ENCODE measurements around the gene SLC3A2. TPM values are rescaled to one million over a fixed set of nuclear protein-coding genes. Genes with fewer than 3 reads are reported as not detected.

The SLC3A2 gene
- total RNA-seq, 1 donor from 2014 or later = 380 TPM

GRCh38 chr11:62843466-62843865 lies 37.2 kb upstream of the SLC3A2 start:
- no peak for TF ChIP-seq CTCF (IDR thresholded peaks at IDR 0.05)
- no peak overlapping the region for H3K4me3 Mint-ChIP-seq (ENCODE audit: unreplicated experiment)
- no peaks in the 10 kb centered on the region for H3K36me3 Mint-ChIP-seq (ENCODE audit: low read depth)
- H3K27me3 Mint-ChIP-seq (ENCODE audit: low read depth) = no peaks in the 10 kb centered on the region
- H3K9me3 Mint-ChIP-seq (ENCODE audit: low read depth) = no peaks in the 10 kb centered on the region
- DNase-seq (ENCODE audit: low spot score) = no peak
- H3K27ac Mint-ChIP-seq (ENCODE audit: unreplicated experiment) = no peak overlapping the region
- peaks cover 18% of the 10 kb centered on the region for H3K4me1 Mint-ChIP-seq (ENCODE audit: low read depth)

- Mint-ChIP-seq H3K27ac (ENCODE audit: unreplicated experiment) (no peak overlapping the region), H3K27me3 (ENCODE audit: low read depth) (no peaks in the 10 kb centered on the region), H3K9me3 (ENCODE audit: low read depth) (no peaks in the 10 kb centered on the region), H3K4me3 (ENCODE audit: unreplicated experiment) (no peak overlapping the region), H3K4me1 (ENCODE audit: low read depth) (peaks cover 13% of the 10 kb centered on the region), H3K36me3 (ENCODE audit: low read depth) (no peaks in the 10 kb centered on the region)
- no peak for TF ChIP-seq CTCF (IDR thresholded peaks at IDR 0.05)
- DNase-seq (ENCODE audit: low spot score) = no peak
Measured at GRCh38 chr11:62844154-62844553, 36.5 kb upstream of the SLC3A2 start.

DNA sequence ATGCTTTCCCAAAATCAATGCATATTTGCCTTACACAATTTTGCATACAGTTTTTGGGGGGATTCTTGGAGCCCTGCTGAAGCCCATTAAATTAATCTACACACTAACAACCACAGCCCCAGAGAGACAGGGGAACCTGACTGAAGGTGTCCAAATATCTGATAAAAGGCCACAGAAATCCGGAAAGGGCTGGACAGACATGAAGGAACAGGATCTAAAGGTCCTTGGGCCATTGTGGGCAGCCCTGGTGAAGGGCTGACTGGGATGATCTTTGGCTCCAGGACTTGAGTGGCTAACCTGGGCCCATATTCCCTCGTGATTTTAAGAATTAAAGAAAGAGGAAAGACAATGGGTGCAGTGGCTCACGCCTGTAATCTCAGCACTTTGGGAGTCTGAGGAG lies 34.5 kb upstream of the SLC3A2 start:
- Mint-ChIP-seq H3K4me3 (ENCODE audit: unreplicated experiment) (no peak overlapping the region), H3K36me3 (ENCODE audit: low read depth) (no peaks in the 10 kb centered on the region), H3K27me3 (ENCODE audit: low read depth) (no peaks in the 10 kb centered on the region), H3K9me3 (ENCODE audit: low read depth) (no peaks in the 10 kb centered on the region), H3K27ac (ENCODE audit: unreplicated experiment) (no peak overlapping the region), H3K4me1 (ENCODE audit: low read depth) (no peaks in the 10 kb centered on the region)
- DNase-seq (ENCODE audit: low spot score) = no peak
- no peak for TF ChIP-seq CTCF (IDR thresholded peaks at IDR 0.05)

DNA sequence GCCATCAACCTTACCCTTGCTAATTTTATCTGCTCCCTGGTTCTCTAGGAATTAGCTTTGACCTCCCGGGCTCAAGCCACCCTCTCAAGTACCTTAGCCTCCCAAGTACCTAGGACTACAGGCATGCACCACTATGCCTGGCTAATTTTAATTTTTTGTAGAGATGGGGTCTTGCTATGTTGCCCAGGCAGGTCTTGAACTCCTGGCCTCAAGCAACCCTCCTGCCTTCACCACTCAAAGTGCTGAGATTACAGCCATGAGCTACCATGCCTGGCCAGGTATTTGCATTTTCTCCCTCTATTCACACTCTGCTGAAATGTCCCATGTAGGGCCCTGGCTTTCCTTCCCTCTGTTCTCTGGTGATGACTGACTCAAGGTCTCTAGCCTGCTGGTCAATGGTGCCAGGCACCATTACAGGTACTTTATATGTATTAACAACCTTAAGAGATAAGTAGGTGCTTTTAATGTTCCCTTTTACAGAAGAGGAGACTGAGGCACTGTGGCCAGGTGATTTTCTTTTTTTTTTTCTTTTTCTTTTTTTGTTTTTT lies 32.9 kb upstream of the SLC3A2 start:
- Mint-ChIP-seq H3K27me3 (ENCODE audit: low read depth) (no peaks in the 10 kb centered on the region), H3K4me3 (ENCODE audit: unreplicated experiment) (no peak overlapping the region), H3K4me1 (ENCODE audit: low read depth) (peaks cover 10% of the 10 kb centered on the region), H3K36me3 (ENCODE audit: low read depth) (peaks cover 9% of the 10 kb centered on the region), H3K27ac (ENCODE audit: unreplicated experiment) (no peak overlapping the region), H3K9me3 (ENCODE audit: low read depth) (no peaks in the 10 kb centered on the region)
- DNase-seq (ENCODE audit: low spot score) = no peak
- TF ChIP-seq CTCF (IDR thresholded peaks at IDR 0.05) = no peak

GRCh38 chr11:62850911-62851806 lies 29.5 kb upstream of the SLC3A2 start:
- Mint-ChIP-seq H3K4me3 (ENCODE audit: unreplicated experiment) (no peak overlapping the region), H3K4me1 (ENCODE audit: low read depth) (peaks cover 35% of the 10 kb centered on the region), H3K36me3 (ENCODE audit: low read depth) (peaks cover 31% of the 10 kb centered on the region), H3K27me3 (ENCODE audit: low read depth) (no peaks in the 10 kb centered on the region), H3K9me3 (ENCODE audit: low read depth) (no peaks in the 10 kb centered on the region), H3K27ac (ENCODE audit: unreplicated experiment) (peak overlapping the region; percentile 22)
- no peak for DNase-seq (ENCODE audit: low spot score)
- TF ChIP-seq CTCF (IDR thresholded peaks at IDR 0.05) = no peak

Data from chondrocyte (in vitro differentiated cells).